ENCODE measurements around the gene PTPRM. TPM values are rescaled to one million over a fixed set of nuclear protein-coding genes. Genes with fewer than 3 reads are reported as not detected.
A peak's percentile ranks its signal among the peaks of the same experiment; 100 is the strongest.

Gene PTPRM
- total RNA-seq, 4 donors from 2014 or later = 62.7 to 94.0 (median 76.0) TPM

GRCh38 chr18:7608174-7608550, 41.0 kb downstream of the PTPRM start:
- no peaks in the 10 kb centered on the region for H3K36me3 ChIP-seq
- no peaks in the 10 kb centered on the region for H3K9me3 ChIP-seq
- no peak for DNase-seq (ENCODE audit: extremely low spot score)
- H3K4me1 ChIP-seq = peaks cover 42 to 66% (median 48%) of the 10 kb centered on the region in 4 donors
- intact Hi-C loops (cut with DNase I) = no loop called here
- no peak overlapping the region for H3K4me3 ChIP-seq
- peak overlapping the region; percentile 23 to 62 (median 46) for H3K27ac ChIP-seq (replicated peaks in 1 of 4)
- H3K27me3 ChIP-seq = no peaks in the 10 kb centered on the region
- 29% methylated on average over 1 of the region's 1 CpG for WGBS
- TF ChIP-seq, protein P1, sequence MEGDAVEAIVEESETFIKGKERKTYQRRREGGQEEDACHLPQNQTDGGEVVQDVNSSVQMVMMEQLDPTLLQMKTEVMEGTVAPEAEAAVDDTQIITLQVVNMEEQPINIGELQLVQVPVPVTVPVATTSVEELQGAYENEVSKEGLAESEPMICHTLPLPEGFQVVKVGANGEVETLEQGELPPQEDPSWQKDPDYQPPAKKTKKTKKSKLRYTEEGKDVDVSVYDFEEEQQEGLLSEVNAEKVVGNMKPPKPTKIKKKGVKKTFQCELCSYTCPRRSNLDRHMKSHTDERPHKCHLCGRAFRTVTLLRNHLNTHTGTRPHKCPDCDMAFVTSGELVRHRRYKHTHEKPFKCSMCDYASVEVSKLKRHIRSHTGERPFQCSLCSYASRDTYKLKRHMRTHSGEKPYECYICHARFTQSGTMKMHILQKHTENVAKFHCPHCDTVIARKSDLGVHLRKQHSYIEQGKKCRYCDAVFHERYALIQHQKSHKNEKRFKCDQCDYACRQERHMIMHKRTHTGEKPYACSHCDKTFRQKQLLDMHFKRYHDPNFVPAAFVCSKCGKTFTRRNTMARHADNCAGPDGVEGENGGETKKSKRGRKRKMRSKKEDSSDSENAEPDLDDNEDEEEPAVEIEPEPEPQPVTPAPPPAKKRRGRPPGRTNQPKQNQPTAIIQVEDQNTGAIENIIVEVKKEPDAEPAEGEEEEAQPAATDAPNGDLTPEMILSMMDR (IDR thresholded peaks at IDR 0.05) = no peak
- TF ChIP-seq POLR2A (IDR thresholded peaks at IDR 0.05; ENCODE audit: low read depth) (no peak), EP300 (IDR thresholded peaks at IDR 0.05) (no peak), POLR2AphosphoS5 (IDR thresholded peaks at IDR 0.05) (no peak)

DNA sequence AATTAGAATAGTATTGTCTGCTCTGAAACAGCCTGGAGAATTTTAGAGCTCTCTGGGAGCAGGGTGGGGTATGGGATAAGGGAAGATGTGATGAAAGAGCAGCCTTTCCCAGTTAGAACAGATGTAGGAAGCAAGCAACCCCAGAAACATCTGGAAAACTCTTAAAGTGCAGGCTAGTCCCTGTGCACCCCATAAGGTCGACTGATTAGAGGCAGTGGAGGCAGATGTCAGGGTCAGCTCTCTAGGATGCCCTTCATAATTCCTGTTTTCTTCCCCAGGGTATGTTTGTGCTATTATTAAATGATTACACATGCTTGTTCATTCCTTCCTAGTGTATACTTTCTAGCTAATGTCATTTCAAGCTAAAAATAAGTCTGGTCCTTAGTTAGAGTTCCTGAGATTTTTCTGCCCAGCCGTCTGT, 41.7 kb downstream of the PTPRM start:
- DNase-seq (ENCODE audit: extremely low spot score) = peak; percentile 85
- H3K36me3 ChIP-seq = no peaks in the 10 kb centered on the region
- intact Hi-C loops (cut with DNase I) = no loop called here
- peak overlapping the region in 3 of 4 donors; percentile 33 to 62 (median 50) for H3K27ac ChIP-seq (replicated peaks in 1 of 4)
- WGBS = 51% methylated on average over 2 of the region's 2 CpGs
- peaks cover 36 to 64% (median 43%) of the 10 kb centered on the region in 4 donors for H3K4me1 ChIP-seq
- H3K4me3 ChIP-seq = no peak overlapping the region
- no peaks in the 10 kb centered on the region for H3K27me3 ChIP-seq
- H3K9me3 ChIP-seq = no peaks in the 10 kb centered on the region
- TF ChIP-seq POLR2AphosphoS5 (IDR thresholded peaks at IDR 0.05) (peak in 1 of 2 donors; percentile 22), POLR2A (IDR thresholded peaks at IDR 0.05; ENCODE audit: low read depth) (no peak), EP300 (IDR thresholded peaks at IDR 0.05) (no peak)
- TF ChIP-seq, protein P1 (IDR thresholded peaks at IDR 0.05) = no peak

- DNase-seq (ENCODE audit: extremely low spot score) = peak; percentile 37
- WGBS = 80% methylated on average over 1 of the region's 1 CpG
- Histone ChIP-seq H3K4me1 (peaks cover 36 to 62% (median 40%) of the 10 kb centered on the region in 4 donors), H3K27ac (replicated peaks in 1 of 4) (peak overlapping the region in 2 of 4 donors; percentile 32 to 62), H3K9me3 (no peaks in the 10 kb centered on the region), H3K36me3 (no peaks in the 10 kb centered on the region), H3K27me3 (no peaks in the 10 kb centered on the region), H3K4me3 (no peak overlapping the region)
- intact Hi-C loops (cut with DNase I) = no loop called here
- TF ChIP-seq POLR2AphosphoS5 (IDR thresholded peaks at IDR 0.05) (no peak), POLR2A (IDR thresholded peaks at IDR 0.05; ENCODE audit: low read depth) (no peak), EP300 (IDR thresholded peaks at IDR 0.05) (no peak)
- TF ChIP-seq, protein P1 (IDR thresholded peaks at IDR 0.05) = no peak
Observed at GRCh38 chr18:7609617-7610016, 42.5 kb downstream of the PTPRM start.

GRCh38 chr18:7614042-7614441, 46.9 kb downstream of the PTPRM start:
- no peak overlapping the region for H3K27ac ChIP-seq (replicated peaks in 1 of 4)

More at GRCh38 chr18:7614042-7614441, 46.9 kb downstream of the PTPRM start:
- no peaks in the 10 kb centered on the region for H3K9me3 ChIP-seq
- DNase-seq (ENCODE audit: extremely low spot score) = peak; percentile 3
- peaks cover 40 to 62% (median 48%) of the 10 kb centered on the region in 4 donors for H3K4me1 ChIP-seq
- no peaks in the 10 kb centered on the region for H3K36me3 ChIP-seq
- H3K4me3 ChIP-seq = no peak overlapping the region
- intact Hi-C loops (cut with DNase I) = no loop called here
- WGBS = 86% methylated on average over 4 of the region's 4 CpGs
- no peak for TF ChIP-seq POLR2AphosphoS5 (IDR thresholded peaks at IDR 0.05)
- TF ChIP-seq, protein P1 (IDR thresholded peaks at IDR 0.05) = no peak
- TF ChIP-seq POLR2A (IDR thresholded peaks at IDR 0.05; ENCODE audit: low read depth) = no peak
- TF ChIP-seq EP300 (IDR thresholded peaks at IDR 0.05) = no peak
- H3K27me3 ChIP-seq = no peaks in the 10 kb centered on the region

Measured in esophagus muscularis mucosa (tissue), 4 donors.